Mucosa of descending colon (tissue), 3 donors: ENCODE data around the gene ADGRA3. TPM values are rescaled to one million over a fixed set of nuclear protein-coding genes. Genes with fewer than 3 reads are reported as not detected.

Experiments used
- ATAC-seq: fragments of 200-7000 bp; cut with Tn5 transposase; one replicate; pipeline ENCODE4 v1.9.1; 2020; ENCODE audit warnings: mild to moderate bottlenecking, moderate library complexity
- DNase-seq, 3 donors: peaks; one replicate each; pipeline ENCODE4 v3.0.0-alpha.2; 2020
- H3K36me3 ChIP-seq: fragments of 200-600 bp; one replicate; pipeline ENCODE4 v1.8.0; 2021; ENCODE audit warnings: low read depth, mild to moderate bottlenecking
- H3K4me1 ChIP-seq: fragments of 200-600 bp; one replicate; pipeline ENCODE4 v1.8.0; 2021; ENCODE audit warnings: low read depth, mild to moderate bottlenecking
- H3K4me3 ChIP-seq: fragments of 200-600 bp; one replicate; pipeline ENCODE4 v1.8.0; 2021; ENCODE audit warnings: mild to moderate bottlenecking
- H3K9me3 ChIP-seq: fragments of 200-600 bp; one replicate; pipeline ENCODE4 v1.8.0; 2021; ENCODE audit warnings: mild to moderate bottlenecking
- intact Hi-C, 2 donors: fragments of 100-400 bp; cut with DNase I in 1 of 2; cut with micrococcal nuclease in 1 of 2; formaldehyde crosslinking; loops; one replicate each; pipeline versions ENCODE4 v1.11.0 to v1.11.1; 2022; cut with DNase I, micrococcal nuclease
- total RNA-seq, 3 donors: library from RNA; stranded (reverse); fragmentation: NEBNext Ultra II Directional in 2 of 3; extraction: Animal tissue kit (Norgen Biotek cat#: 25700) in 2 of 3; gene quantifications; one replicate each; pipeline versions ENCODE4 v1.2.1 to v1.2.4, GENCODE V29; 2021 to 2023
- TF ChIP-seq, protein P1 (sequence below): fragments of 200-600 bp; IDR thresholded peaks from one replicate; pipeline ENCODE4 v1.8.0; 2022; ENCODE audit warnings: antibody characterized with exemption, mild to moderate bottlenecking
- donor health status: DM: no; HTN: no; CAD: no; lungs with moderate emphysema.
- donor health status: DM: no; HTN: no; CAD: no.
- donor health status: DM: no; HTN: yes; CAD: no.

ADGRA3 gene
- total RNA-seq, 3 donors from 2014 or later = 47.0 to 104 (median 73.6) TPM

DNA sequence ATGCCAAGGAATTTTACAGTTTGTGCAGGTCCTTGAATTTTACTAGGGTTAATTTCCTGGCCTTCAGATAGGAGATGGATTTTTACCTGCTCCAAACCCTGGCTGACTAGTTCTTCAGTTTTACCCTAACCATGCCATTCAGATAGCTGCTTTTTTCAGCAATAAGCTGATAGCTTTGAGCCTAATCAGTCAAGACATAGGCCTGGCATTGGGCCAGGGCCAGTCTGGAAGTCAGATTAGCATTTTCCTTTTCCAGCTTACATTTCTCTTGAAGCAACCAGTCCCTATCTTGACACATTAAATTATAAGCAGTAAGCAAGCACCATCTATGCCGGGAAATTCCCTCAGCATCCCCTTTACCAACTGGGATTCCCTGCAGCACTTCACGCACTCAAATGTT lies 177.1 kb downstream of the ADGRA3 start:
- no peaks in the 10 kb centered on the region for H3K9me3 ChIP-seq
- H3K4me3 ChIP-seq = no peak overlapping the region
- DNase-seq (no peak), ATAC-seq (no peak)
- intact Hi-C loops = no loop called here
- H3K4me1 ChIP-seq = no peaks in the 10 kb centered on the region
- TF ChIP-seq, protein P1, sequence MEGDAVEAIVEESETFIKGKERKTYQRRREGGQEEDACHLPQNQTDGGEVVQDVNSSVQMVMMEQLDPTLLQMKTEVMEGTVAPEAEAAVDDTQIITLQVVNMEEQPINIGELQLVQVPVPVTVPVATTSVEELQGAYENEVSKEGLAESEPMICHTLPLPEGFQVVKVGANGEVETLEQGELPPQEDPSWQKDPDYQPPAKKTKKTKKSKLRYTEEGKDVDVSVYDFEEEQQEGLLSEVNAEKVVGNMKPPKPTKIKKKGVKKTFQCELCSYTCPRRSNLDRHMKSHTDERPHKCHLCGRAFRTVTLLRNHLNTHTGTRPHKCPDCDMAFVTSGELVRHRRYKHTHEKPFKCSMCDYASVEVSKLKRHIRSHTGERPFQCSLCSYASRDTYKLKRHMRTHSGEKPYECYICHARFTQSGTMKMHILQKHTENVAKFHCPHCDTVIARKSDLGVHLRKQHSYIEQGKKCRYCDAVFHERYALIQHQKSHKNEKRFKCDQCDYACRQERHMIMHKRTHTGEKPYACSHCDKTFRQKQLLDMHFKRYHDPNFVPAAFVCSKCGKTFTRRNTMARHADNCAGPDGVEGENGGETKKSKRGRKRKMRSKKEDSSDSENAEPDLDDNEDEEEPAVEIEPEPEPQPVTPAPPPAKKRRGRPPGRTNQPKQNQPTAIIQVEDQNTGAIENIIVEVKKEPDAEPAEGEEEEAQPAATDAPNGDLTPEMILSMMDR = no peak
- H3K36me3 ChIP-seq = no peaks in the 10 kb centered on the region

Other genes starting within 250 kb of the ADGRA3 start
- 1 to 10 TPM; 4.0 to 9.0 (median 8.1) TPM for gene GBA3, start 176.9 kb upstream of the ADGRA3 start, total RNA-seq